GM19324 (cell line): ENCODE results near the gene DICER1.
"Not testable (repeated sequence)": the region's sequence is repeated elsewhere in the genome, so short reads cannot be mapped to it uniquely, and the experiment has no call there.

Source experiments
- ATAC-seq: cut with Tn5 transposase; IDR thresholded peaks from one replicate; pipeline ENCODE4 v1.9.1; 2021; ENCODE audit warnings: mild to moderate bottlenecking, moderate library complexity; ENCODE audit not compliant: unreplicated experiment, low FRiP score

The DICER1 gene

GRCh38 chr14:95188380-95188779 lies 31.1 kb upstream of the DICER1 start:
- ATAC-seq = no peak

- no peak for ATAC-seq
Observed at GRCh38 chr14:95185767-95186392, 28.6 kb upstream of the DICER1 start.

DNA sequence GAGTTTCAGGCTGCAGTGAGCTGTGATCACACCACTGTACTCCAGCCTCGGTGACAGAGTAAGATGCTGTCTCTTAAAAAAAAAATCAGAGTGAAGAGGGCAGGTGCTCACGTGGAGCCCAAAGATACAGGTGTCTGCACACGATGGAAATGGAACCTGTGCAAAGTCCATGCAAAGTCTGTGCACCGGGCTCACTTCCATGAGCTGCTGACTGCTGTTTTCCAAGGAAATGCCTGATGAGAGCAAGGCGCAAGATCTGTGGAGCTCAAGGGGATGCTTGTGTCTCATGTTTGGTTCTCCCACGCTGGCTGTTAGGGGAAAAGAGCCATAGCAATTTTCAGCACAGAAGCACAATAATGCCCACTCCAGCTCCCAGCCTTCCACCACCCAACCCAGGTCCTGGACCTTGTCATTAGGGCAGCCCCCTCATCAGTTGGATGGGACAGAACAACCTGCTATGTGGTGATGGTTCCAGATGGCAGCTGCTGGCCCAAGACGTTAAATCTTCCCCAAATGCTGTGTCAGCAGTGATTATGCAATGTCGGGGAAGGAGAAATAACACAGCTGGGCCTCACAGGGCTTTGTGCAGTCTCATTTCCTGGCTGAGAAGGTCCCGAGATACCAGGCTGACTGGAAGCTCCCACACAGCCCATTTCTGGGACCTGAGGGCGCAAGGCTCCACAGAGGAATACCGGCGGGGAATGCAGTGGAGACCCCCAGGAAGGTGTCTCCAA lies 27.9 kb upstream of the DICER1 start:
- ATAC-seq = no peak

DNA sequence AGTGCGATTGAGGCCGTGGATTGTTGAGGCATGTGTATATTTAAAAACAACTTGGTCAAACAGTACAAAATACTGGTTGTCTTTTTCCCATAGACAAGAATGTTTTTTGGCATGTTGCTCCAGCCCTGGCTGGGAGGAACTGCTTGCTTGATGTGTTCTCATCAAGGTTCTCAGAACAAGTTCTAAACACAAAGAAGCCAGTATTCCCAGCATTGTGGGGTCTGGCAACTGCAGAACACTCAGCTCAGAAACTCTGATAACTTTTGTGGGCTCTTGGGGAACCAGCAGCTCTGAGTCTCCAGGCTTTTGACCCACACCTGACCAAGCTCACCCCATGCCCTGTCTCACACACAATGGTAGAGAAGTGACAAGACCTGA lies 27.1 kb upstream of the DICER1 start:
- no peak for ATAC-seq

DNA sequence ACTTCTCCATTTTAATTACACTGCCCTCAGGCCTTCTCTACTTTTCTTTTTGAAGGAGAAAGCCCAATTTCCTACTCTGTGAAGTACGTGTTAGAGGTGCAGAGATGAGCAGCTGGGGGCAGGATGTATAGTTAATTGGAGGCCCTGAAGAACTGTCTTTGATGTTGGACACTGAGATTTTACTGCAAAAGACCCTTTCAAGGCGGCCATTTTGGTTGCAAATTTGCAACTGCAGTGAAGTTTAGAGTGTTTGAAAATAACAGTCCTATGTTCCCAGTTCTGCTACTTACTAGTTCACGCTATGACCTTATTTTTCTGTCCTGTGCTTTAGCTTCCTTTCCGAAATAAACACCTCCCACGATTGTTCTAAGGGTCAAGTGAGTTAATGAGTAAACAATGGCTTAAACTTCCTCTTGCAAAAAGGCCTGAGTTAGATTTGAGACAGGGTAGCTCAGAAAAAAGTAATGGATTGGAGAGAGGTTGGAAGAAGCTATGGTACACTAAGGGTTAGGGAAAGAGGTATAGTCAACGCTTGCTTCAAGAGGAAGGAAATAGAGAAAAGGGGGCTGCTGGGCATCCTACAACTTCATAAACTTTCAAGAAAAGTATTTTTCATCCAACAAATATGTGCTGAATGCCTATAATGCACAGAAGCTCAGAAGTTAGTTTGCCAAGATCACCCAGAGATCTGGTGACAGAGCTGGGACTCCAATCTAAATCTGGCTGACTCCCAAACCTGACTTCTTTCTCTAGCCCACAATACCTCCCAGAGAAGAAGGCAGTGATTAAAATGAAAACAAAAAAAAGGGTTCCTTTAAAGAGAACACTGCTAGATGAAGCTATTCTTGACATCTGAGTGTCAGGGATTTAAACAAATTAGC lies 26.4 kb upstream of the DICER1 start:
- ATAC-seq = no peak

GRCh38 chr14:95183082-95183481 lies 25.8 kb upstream of the DICER1 start:
- no peak for ATAC-seq

- ATAC-seq = no peak
Observed at GRCh38 chr14:95182379-95182778, 25.1 kb upstream of the DICER1 start.

- no peak for ATAC-seq
Observed at GRCh38 chr14:95180966-95181741, 23.8 kb upstream of the DICER1 start.

DNA sequence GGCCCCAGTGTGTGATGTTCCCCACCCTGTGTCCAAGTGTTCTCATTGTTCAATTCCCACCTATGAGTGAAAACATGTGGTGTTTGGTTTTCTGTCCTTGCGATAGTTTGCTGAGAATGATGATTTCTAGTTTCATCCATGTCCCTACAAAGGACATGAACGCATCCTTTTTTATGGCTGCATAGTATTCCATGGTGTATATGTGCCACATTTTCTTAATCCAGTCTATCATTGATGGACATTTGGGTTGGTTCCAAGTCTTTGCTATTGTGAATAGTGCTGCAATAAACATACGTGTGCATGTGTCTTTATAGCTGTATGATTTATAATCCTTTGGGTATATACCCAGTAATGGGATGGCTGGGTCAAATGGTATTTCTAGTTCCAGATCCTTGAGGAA lies 18.3 kb upstream of the DICER1 start:
- not testable (repeated sequence) for ATAC-seq

DNA sequence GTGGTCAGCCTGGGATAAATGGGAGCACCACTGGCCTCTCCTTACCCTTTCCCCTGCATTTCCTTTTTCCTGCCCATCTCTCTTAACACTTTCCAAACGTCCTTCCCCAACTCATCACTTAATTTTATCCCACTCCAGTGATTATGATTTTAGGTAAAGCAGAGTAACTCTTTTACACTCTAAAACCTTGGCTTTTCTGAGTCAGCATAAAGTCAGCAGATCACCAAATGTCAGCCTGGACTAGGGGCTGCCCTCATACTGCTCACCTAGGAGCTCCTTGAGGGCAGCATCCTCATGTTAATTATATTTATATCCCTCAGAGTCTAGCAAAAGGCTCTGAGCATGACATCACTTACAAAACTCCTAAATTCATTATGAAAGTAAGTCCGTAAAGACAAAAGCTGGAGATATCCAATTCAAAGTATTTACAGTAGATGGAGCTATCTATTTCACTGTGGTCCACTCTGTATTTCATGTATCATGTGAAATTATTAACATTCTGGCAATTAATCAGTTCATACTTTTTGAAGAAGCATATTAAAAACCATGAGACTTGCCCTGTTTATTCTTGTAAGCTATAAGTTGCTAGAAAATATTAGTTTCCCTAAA lies 17.0 kb upstream of the DICER1 start:
- no peak for ATAC-seq

GRCh38 chr14:95173518-95173917 lies 16.2 kb upstream of the DICER1 start:
- no peak for ATAC-seq

DNA sequence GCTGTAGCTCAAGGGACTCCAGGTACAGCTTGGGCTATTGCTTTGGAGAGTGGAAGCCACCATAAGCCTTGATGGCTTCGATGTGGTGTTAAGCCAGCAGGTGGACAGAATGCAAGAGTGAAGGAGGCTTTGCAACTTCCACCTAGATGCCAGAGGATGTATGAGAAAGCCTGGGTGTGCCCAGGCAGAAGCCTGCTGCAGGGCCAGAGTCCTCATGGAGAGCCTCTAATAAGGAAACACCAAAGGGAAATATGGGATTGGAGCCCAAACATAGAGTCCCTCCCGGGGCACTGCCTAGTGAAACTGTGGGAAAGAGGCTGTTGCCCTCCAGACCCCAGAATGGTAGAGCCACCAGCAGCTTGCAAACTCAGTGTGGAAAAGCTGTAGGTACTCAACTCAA lies 9.8 kb upstream of the DICER1 start:
- ATAC-seq = no peak

- ATAC-seq = no peak
Observed at GRCh38 chr14:95165517-95165916, 8.2 kb upstream of the DICER1 start.

- no peak for ATAC-seq
Observed at GRCh38 chr14:95164506-95164905, 7.2 kb upstream of the DICER1 start.

DNA sequence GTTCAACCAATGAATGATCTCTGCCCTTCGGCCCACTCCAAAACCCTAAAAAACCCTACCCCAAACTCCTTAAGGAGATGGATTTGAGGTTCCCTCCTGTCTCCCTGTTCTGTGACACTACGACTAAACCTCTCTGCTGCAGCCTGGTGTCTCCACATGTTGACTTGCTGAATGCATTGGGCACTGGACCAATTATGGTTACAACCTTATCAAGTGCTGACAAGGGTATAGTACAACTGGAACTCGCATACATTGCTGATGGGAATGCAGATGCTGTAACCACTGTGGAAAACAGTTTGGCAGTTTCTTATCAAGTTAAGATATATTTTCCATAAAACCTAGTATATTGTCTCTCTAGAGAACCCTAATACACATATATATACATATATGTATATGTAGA lies 6.3 kb upstream of the DICER1 start:
- ATAC-seq = no peak

- no peak for ATAC-seq
Observed at GRCh38 chr14:95163132-95163531, 5.8 kb upstream of the DICER1 start.

DNA sequence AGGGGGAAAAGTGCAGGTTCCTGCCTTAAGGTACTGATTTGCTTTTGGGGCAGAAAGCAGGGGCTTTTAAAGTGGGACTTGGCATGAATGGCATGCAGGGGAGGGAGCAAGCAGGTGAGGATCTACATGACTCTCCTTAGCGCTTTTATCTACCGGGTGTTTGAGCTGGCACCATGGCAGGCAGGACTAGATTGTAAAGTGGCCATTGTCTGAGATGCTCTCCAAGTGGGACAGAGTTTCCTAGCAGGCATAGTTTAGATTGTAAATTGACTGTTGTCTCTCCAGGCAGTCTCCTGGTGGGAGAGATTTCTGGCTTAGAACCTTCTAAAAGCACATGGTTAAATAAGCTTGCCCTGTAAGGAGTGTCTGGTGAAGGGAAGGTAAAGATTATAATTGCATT lies 5.3 kb upstream of the DICER1 start:
- no peak for ATAC-seq

DNA sequence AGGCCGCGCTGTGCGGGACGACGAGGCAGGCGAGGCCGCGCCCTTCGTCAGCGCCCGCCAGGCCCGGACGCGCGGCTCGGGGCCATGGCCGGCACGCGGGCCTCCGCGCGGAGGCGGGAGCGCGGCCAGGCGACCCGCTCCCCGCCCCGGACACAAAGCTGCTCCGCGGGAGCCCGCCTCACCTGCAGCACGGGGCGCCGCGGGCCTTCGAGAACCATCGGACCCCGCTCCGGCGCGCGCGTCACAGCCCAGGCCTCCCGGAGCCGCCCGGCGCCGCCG lies 342 bp downstream of the DICER1 start:
- ATAC-seq = peak; percentile 39

DNA sequence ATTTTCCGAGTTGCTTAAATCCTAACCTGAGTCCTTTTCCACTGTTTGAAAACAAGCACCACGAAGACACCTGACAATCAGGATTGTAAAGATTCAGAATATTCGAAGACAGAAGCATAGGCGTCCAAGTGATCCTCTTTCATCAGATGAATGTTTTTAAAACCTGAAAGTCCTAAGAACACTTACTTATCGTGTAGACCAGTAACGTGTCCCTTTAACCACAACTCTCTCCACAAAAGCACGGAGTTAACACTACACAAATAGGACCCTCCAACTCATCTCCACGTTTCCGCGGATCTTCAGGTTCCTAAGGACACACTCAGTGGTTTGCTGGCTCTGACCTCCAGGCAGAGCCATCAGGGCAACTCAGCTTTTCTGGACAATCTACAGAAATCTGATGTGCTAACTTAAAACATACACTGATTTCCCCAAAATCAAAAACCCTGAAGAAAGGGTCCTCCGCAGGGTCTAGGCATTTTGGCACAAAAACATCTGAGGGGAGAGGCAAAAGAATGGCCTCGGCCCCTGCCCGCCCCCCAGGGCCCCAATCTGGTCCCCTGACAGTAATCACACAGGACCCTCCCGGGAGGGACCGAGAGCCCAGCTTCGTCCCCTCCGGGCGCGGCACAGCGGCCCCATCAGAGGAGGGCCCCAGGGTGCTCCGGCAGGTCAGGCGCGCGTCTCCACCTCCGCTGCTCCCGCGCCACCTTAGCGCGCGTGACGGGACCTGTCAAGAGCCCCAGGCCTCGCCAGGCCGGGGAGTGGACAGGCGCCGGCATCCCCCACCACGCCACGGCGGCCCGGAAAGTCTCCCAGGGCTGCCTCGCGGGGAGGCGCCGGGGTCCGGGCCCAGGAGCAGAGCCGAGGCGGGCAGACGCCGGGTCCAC lies 925 bp downstream of the DICER1 start:
- ATAC-seq = peak; percentile 29

- no peak for ATAC-seq
Observed at GRCh38 chr14:95155045-95155444, 2.3 kb downstream of the DICER1 start.
